Thyroid gland (tissue), 4 donors: Measurements from ENCODE around the gene ARID3A.

Experiments used
- CTCF ChIP-seq, 6 experiments: fragments of 200-600 bp in 3 of 6; fragments of 450-650 bp in 3 of 6; sonication (generic) in 3 of 6; IDR thresholded peaks; one replicate each; pipeline ENCODE4 v1.5.1; 2016 to 2019; ENCODE audit warnings: antibody characterized with exemption in 6 of 6, mild to moderate bottlenecking in 2 of 6, inconsistent platforms in 1 of 6, moderate library complexity in 1 of 6
- POLR2A ChIP-seq, 2 donors: fragments of 450-650 bp; IDR thresholded peaks; one replicate each; pipeline ENCODE4 v1.6.1; 2017; ENCODE audit warnings: antibody characterized with exemption in 2 of 2, mild to moderate bottlenecking in 2 of 2, moderate library complexity in 1 of 2

GRCh38 chr19:992670-993055 lies 66.8 kb downstream of the ARID3A start:
- no peak for TF ChIP-seq CTCF (IDR thresholded peaks at IDR 0.05)
- no peak for TF ChIP-seq POLR2A (IDR thresholded peaks at IDR 0.05)
